HG03139 (cell line): ENCODE data around the gene ZXDC.
A peak's percentile ranks its signal among the peaks of the same experiment; 100 is the strongest.

Experiments
- ATAC-seq: cut with Tn5 transposase; IDR thresholded peaks from one replicate; pipeline ENCODE4 v1.9.1; 2021; ENCODE audit not compliant: unreplicated experiment

ZXDC gene

GRCh38 chr3:126475413-126476114 is at the start of gene ZXDC:
TSS of gene ZXDC (minus strand) at chr3:126475891. CDS start at chr3:126475865, 26 bp downstream.
- peak; percentile 74 for ATAC-seq

DNA sequence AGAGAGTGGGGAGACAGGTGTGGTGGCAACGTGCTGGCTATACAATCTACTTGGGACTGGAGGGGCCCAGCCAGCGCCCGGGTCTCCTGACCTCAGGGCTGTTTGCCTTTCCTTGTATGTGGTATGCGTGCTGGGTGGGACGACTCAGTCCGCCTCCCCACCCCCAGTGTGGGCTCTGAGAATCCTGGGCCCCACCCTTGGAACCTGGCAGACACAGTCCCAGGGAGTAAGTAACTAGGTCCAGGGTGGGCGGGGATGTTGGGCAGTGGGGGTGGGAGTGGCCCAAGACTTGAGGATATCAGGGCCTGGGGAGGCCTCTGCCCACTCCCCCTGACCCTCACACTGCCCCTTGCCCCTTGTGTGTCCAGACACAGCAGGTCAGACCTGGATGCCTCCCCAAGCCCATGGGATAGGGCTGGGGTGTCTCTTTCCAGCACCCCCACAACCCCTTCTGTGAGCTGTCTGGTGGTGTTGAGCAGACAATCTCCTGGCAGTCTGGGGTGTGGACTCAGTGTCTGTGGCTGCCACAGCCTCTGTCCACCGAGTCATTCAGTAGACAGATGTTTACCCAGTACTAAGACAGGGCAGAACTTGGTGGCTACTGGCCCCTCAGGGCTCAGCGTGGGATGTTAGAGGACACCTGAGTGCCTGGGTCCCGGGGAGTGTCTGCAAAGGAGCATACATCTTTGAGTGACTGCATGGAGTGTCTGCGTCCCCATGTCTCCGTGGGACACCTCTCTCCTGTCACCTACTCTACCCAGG is 49.6 kb upstream of the ZXDC start:
- ATAC-seq, result no peak

GRCh38 chr3:126524429-126524988 is 48.8 kb upstream of the ZXDC start:
- ATAC-seq, result no peak

GRCh38 chr3:126523745-126524428 is 48.2 kb upstream of the ZXDC start, which contains the start of gene CHST13:
TSS of gene CHST13 (plus strand) at chr3:126524155. CDS start at chr3:126524333, 178 bp downstream.
- ATAC-seq, result no peak

- ATAC-seq, result no peak
These were observed 46.7 kb upstream of the ZXDC start for GRCh38 chr3:126522363-126522788.

DNA sequence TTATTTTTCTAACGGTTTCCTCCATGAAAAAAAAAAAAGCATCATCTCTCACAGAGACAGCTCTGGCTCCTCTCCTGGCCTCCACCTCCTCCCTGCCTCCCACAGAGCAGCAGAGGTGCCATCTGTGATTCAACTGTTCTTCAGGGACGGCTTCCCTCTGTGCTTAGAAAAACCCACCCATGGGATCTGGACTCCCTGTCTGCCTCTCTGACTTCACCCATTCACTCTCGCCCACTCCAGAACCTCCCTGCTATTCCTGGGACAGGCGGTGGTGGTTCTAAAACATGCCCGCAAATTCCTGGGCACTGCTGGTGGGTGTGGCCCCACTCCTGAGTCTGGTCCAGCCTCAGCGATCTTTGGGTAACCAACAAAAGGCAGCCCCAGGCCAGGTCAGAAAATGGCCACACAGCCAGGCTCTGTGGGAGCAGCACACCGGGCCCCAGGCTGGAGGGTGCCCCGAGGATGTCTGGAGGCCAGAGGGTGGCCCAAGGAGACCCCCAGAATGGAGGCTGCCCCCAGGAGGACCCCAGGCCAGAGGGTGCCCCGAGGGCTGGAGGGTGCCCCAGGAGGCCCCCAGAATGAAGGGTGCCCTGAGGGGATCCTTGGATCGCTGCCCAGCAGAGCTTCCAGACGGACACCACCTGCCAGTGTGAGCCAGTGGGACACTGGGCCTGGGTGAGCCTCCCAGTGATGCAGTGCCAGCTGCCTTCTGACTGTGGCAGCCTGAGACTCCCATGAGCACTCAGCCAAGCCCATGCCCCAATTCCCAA is 45.6 kb upstream of the ZXDC start:
- no peak for ATAC-seq

- no peak for ATAC-seq
These were observed 44.1 kb upstream of the ZXDC start for GRCh38 chr3:126519506-126520455.

GRCh38 chr3:126518779-126519177 is 43.1 kb upstream of the ZXDC start:
- ATAC-seq, result no peak

DNA sequence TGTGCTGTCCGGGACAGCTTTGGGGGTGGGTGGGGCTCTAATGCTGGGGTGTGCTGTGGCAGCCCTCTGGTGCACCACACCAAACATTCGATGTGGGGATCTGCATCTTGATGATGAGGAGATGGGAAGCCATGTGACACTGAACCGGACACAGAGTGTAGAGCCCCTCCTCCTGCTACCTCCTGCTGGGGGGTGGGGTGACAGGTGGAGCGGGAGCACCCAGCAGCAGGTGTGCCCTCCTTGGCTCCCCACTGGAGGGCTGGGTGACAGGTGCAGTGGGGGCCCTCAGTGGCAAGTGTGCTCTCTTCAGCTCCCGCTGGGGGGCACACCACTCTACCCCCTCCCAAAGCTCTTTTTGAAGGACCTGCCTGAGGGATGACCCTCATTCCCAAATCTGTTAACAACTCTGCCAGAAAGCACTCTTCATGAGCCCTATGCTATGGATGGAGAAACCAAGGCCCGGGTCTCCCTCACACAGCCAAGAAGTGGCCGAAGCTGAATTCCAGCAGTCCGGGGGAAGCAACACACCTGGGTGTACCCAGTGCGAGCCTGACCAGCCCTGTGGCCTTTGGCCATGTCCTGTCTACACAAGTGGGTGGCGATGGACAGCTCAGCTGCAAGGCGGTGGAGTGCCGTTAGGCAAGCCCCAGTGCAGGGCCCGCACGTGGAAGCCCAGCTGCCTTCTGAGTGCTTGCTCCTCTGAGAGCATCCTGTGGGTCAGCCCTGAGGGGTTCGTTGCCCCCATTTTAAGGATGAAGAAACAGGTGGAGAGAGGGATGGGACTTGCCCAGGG is 42.5 kb upstream of the ZXDC start:
- ATAC-seq, result no peak

GRCh38 chr3:126517291-126517951 is 41.7 kb upstream of the ZXDC start, which contains the start of gene UROC1:
TSS of gene UROC1 (minus strand) at chr3:126517773. CDS start at chr3:126517719, 54 bp downstream.
- no peak for ATAC-seq

DNA sequence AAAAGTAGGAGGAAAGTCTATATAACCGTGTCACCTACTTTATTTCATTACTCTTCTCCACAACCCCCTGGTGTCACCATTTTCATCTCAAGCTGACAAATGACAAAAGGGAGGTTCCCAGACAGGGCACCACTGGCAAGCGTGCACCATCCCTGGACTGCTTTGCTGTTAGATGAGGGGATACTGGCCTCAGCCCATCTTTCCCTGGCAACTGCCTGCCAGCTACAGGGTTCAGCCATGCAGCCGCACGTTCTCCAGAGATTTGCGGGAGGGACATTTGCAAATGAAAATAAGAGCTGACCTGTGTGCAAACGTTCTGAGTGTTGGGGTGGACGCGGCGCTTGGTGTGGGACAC is 41.2 kb upstream of the ZXDC start:
- ATAC-seq, result no peak

- ATAC-seq, result no peak
These were observed 40.7 kb upstream of the ZXDC start for GRCh38 chr3:126516152-126516935.

DNA sequence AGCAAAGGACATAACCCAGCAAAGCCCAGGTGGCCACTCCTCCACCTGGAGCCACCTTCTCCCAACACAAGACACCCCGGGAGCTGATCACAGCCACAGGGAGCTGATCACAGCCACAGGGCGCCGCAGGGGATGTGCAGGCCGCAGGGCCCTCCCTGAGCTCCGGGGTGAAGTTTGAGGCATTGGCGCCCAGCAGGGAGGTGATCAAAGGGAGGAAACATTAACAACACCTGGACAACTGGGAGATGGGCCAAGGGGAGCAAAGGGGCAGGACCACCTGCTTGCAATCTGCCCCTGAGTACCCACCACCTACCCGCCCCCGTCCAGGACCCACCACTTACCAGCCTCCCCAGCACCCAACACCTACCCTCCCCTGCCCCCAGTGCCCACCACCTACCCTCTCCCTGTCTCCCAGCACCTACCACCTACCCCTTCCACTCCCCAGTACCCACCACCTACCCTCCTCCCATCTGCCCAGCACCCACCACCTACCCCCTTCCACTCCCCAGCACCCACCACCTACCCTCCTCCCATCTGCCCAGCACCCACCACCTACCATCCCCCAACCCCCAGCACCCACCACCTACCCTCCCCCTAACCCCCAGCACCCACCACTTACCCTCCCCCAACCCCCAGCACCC is 39.5 kb upstream of the ZXDC start:
- ATAC-seq, result no peak

- no peak for ATAC-seq
These were observed 38.5 kb upstream of the ZXDC start for GRCh38 chr3:126514161-126514560.

DNA sequence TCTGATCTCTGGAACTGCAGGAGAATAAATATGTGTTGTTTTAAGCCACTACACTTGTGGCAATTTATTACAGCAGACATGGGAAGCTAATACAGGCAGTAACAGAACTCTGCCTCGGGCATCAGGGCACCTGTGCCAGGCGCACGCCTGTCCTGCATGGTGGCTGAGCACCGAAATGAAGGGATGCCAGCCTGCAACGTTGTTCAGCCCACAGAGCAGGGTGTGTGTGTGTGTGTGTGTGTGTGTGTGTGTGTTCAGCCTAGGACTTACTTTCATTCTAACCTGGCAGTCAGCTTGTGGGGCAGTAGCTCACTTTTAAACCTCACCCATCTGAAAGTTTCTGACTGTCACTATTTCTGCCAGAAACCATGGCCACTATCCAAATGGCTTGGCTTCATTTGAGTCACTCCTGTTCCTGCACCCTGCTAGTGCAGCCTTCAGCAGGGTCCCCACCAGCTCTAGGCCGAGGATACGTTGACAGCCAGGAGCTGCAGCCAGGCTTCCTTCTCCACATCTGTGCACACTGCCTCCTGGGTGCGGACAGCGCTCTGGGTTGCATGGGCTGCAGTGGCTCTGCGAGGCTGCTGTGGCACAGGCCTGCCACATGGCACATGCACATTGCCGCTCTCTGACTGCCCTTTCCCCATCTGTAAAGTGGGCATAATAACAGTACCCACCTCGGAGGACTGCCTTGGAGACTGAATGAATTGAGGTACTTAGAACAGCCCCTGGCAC is 37.4 kb upstream of the ZXDC start:
- ATAC-seq, result no peak

DNA sequence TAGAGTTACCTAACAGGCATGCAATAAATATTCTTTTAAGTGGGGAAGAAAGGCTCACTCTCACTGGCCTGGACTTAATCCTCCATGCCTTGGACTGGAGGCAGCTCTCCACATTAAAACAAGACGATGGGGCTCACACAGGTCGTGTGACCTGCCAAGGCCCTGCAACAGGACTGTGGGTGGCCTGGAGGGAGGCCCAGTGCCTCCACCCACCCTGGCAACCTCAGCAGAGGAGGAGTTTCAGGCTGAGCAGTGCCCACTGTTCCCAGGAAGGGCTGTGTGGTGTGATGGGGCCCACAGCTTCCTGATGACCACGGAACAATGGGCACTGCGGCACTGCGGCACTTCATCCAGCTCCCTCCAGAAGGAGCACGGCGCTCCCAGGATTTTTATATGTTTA is 36.3 kb upstream of the ZXDC start:
- no peak for ATAC-seq
